Measurements from ENCODE around the gene CRYZ.

CRYZ gene

GRCh38 chr1:74731399-74732052 is 1.3 kb downstream of the CRYZ start:
- FAIRE-seq = peak; percentile 95
- DNase-seq (ENCODE audit: low spot score) = peak; percentile 91

GRCh38 chr1:74729741-74730478 is 2.9 kb downstream of the CRYZ start:
- FAIRE-seq (peak; percentile 97), DNase-seq (ENCODE audit: low spot score) (peak; percentile 97)

GRCh38 chr1:74728736-74729135 is 4.1 kb downstream of the CRYZ start:
- DNase-seq (ENCODE audit: low spot score) (no peak), FAIRE-seq (no peak)

GRCh38 chr1:74726063-74726462 is 6.8 kb downstream of the CRYZ start:
- DNase-seq (ENCODE audit: low spot score) (no peak), FAIRE-seq (no peak)

GRCh38 chr1:74717626-74718025 is 15.2 kb downstream of the CRYZ start:
- FAIRE-seq = no peak

GRCh38 chr1:74716822-74717221 is 16.0 kb downstream of the CRYZ start:
- no peak for FAIRE-seq
- DNase-seq (ENCODE audit: low spot score) = no peak

More at GRCh38 chr1:74717626-74718025, 15.2 kb downstream of the CRYZ start:
- DNase-seq (ENCODE audit: low spot score) = no peak

GRCh38 chr1:74715806-74716205 is 17.0 kb downstream of the CRYZ start:
- no peak for FAIRE-seq
- DNase-seq (ENCODE audit: low spot score) = no peak

GRCh38 chr1:74715236-74715502 is 17.7 kb downstream of the CRYZ start:
- no peak for DNase-seq (ENCODE audit: low spot score)
- no peak for FAIRE-seq

GRCh38 chr1:74714429-74715235 is 18.2 kb downstream of the CRYZ start:
- no peak for DNase-seq (ENCODE audit: low spot score)
- no peak for FAIRE-seq

- DNase-seq (ENCODE audit: low spot score) (no peak), FAIRE-seq (no peak)
Measured at GRCh38 chr1:74713849-74714248, 19.0 kb downstream of the CRYZ start.

- FAIRE-seq (no peak), DNase-seq (ENCODE audit: low spot score) (no peak)
Measured at GRCh38 chr1:74712881-74713280, 20.0 kb downstream of the CRYZ start.

- no peak for FAIRE-seq
- DNase-seq (ENCODE audit: low spot score) = no peak
Measured at GRCh38 chr1:74703386-74704182, 29.3 kb downstream of the CRYZ start.

- FAIRE-seq (no peak), DNase-seq (ENCODE audit: low spot score) (no peak)
Measured at GRCh38 chr1:74699331-74699730, 33.5 kb downstream of the CRYZ start.

GRCh38 chr1:74697832-74698231 is 35.0 kb downstream of the CRYZ start:
- FAIRE-seq (no peak), DNase-seq (ENCODE audit: low spot score) (no peak)

- DNase-seq (ENCODE audit: low spot score) (peak; percentile 21), FAIRE-seq (peak; percentile 2)
Measured at GRCh38 chr1:74693473-74693872, 39.4 kb downstream of the CRYZ start.

GRCh38 chr1:74690909-74691308 is 41.9 kb downstream of the CRYZ start:
- FAIRE-seq (no peak), DNase-seq (ENCODE audit: low spot score) (no peak)

GRCh38 chr1:74690364-74690696 is 42.5 kb downstream of the CRYZ start:
- DNase-seq (ENCODE audit: low spot score) (no peak), FAIRE-seq (no peak)

GRCh38 chr1:74689621-74690363 is 43.1 kb downstream of the CRYZ start:
- DNase-seq (ENCODE audit: low spot score) (peak; percentile 38), FAIRE-seq (peak; percentile 63)

GRCh38 chr1:74686928-74687327 is 45.9 kb downstream of the CRYZ start:
- DNase-seq (ENCODE audit: low spot score) = no peak
- FAIRE-seq = no peak

GRCh38 chr1:74684301-74684700 is 48.5 kb downstream of the CRYZ start:
- DNase-seq (ENCODE audit: low spot score) = no peak
- FAIRE-seq = no peak

GRCh38 chr1:74683656-74684055 is 49.2 kb downstream of the CRYZ start:
- FAIRE-seq (no peak), DNase-seq (ENCODE audit: low spot score) (no peak)
